GM19452 (cell line): Measurements from ENCODE around the gene CIITA.
A peak's percentile ranks its signal among the peaks of the same experiment; 100 is the strongest.

Experiments used
- ATAC-seq: cut with Tn5 transposase; IDR thresholded peaks from one replicate; pipeline ENCODE4 v1.9.1; 2021; ENCODE audit not compliant: unreplicated experiment

CIITA gene

DNA sequence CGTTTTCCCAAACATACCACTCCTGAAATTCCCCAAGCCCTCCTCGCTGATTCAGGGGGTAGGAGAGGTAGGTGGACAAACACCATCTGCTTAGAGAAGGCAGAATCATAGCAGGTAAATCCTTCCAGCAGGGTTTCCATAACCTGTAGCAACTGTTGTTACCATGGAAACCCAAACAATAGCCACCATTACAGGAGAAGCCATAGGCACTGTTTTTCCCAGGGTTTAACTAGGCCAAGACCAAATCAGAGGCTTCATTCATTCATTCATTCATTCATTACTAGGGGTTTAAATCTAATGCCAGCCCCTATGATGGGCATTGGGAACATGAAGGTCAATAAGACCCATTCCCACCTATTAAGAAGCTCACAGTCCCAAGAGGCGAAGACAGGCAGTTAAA lies 25.5 kb upstream of the CIITA start:
- ATAC-seq, result no peak

DNA sequence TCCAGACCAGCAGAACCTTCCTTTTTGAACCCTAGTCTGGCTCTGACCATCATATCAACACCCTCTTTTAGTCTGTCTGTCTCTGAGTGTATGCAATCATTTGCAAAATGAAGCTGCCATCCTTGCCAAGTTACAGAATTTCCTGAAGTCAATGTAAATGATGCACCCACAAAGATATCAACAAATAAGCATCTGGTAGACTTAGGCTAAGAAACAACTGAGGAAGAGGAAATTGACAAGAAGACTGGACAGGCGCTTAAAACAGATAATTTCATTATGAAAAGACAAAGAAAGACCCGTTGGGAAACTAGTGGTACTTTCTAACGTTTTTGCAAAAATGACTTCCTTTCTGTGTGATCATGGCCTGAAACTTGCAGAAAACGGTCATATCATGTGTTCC lies 24.7 kb upstream of the CIITA start:
- ATAC-seq, result no peak

- no peak for ATAC-seq
These were observed 24.1 kb upstream of the CIITA start for GRCh38 chr16:10852948-10853347.

GRCh38 chr16:10856042-10856441 lies 21.0 kb upstream of the CIITA start:
- no peak for ATAC-seq

GRCh38 chr16:10858203-10858602 lies 18.8 kb upstream of the CIITA start:
- no peak for ATAC-seq

- ATAC-seq, result no peak
These were observed 18.0 kb upstream of the CIITA start for GRCh38 chr16:10859020-10859419.

- ATAC-seq, result no peak
These were observed 17.3 kb upstream of the CIITA start for GRCh38 chr16:10859658-10860057.

- ATAC-seq, result no peak
These were observed 14.6 kb upstream of the CIITA start for GRCh38 chr16:10862438-10862837.

GRCh38 chr16:10865991-10866966 lies 10.7 kb upstream of the CIITA start:
- no peak for ATAC-seq

GRCh38 chr16:10867199-10867598 lies 9.8 kb upstream of the CIITA start:
- ATAC-seq, result no peak

- no peak for ATAC-seq
These were observed 8.9 kb upstream of the CIITA start for GRCh38 chr16:10868104-10868595.

GRCh38 chr16:10868596-10869469 lies 8.2 kb upstream of the CIITA start:
- ATAC-seq, result peak; percentile 47

- ATAC-seq, result no peak
These were observed 6.7 kb upstream of the CIITA start for GRCh38 chr16:10870137-10870776.

- ATAC-seq, result no peak
These were observed 6.2 kb upstream of the CIITA start for GRCh38 chr16:10870808-10871156.

DNA sequence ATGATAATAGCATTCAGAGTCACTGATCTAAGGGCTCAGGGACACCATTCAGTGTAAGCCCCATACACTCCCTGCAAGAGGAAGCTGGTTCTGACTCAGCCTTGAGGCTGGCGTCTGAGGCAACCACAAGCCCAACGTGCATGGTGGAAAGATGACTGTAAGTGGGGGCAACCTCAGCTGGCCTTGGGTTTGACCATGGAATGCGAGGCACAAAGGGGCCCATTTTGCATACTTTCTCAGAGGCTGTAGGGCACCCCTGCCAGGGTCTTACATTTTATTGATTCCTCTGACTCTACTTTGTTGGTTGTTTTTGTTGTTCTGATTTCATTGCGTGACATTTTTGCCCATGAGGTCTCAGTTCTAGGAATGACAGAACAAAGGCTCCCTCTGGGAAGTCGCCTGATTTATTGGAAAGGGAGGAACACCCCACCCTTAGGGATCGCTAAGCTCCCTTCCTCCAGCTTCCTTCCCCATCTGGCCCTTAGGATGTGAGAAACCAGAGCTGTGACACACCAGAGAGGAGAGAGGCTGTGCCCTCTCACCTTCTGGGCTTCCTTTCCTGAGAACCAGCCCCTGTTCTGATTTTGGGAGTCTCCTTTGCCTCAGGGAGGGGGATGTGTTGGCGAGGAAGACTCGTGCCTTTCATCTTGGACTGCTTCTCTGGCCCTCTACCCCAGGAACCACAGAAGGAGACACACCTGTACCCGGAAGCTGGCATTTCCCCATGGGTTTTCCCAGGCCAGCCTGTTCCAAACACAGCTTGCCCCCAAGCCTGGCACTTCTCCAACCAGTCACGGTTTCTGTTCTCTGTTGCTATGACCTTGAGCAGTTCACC lies 5.6 kb upstream of the CIITA start:
- peak; percentile 59 for ATAC-seq

DNA sequence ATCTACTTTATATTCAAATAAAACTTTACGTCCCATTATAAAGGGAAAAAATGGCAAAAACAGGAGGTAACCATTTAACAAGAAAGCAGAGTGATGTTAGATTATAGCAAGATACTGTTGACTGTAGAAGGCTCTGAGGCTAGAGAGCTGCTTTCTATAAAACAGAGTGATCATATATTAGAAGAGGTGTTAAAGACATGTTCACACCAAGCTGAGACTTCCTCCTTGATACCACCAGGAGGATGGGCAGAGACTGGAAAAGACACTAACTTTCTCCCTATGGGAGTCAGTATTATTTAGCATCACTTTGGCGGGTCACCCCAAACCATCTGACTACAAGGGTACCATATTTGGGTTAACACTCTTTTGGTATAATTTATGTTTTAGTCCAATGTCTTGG lies 687 bp upstream of the CIITA start:
- no peak for ATAC-seq

DNA sequence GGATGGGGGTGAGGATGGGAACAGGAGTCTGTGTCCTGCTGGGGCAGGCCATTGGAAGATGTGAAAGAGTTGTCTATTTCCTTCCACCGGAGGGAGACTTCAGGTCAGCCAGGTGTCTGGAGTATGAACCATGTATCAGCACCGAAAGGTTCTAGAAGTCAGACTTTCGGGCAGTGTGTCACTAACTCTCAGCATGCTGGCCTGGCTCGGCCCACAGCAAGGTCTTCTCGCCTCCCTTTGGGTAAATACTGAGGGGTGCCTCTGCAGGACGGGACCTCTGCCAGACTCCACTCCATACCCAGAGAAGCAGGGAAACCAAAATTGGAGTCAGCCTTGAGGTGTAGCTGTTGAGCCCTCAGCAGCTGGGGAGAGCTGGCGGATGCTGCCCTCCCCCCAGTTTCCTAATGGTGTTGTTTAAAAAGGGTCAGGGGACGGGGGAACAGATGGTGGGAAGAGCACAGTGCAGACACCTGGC lies 507 bp downstream of the CIITA start:
- ATAC-seq, result no peak

GRCh38 chr16:10878328-10878643 lies 1.3 kb downstream of the CIITA start:
- no peak for ATAC-seq

DNA sequence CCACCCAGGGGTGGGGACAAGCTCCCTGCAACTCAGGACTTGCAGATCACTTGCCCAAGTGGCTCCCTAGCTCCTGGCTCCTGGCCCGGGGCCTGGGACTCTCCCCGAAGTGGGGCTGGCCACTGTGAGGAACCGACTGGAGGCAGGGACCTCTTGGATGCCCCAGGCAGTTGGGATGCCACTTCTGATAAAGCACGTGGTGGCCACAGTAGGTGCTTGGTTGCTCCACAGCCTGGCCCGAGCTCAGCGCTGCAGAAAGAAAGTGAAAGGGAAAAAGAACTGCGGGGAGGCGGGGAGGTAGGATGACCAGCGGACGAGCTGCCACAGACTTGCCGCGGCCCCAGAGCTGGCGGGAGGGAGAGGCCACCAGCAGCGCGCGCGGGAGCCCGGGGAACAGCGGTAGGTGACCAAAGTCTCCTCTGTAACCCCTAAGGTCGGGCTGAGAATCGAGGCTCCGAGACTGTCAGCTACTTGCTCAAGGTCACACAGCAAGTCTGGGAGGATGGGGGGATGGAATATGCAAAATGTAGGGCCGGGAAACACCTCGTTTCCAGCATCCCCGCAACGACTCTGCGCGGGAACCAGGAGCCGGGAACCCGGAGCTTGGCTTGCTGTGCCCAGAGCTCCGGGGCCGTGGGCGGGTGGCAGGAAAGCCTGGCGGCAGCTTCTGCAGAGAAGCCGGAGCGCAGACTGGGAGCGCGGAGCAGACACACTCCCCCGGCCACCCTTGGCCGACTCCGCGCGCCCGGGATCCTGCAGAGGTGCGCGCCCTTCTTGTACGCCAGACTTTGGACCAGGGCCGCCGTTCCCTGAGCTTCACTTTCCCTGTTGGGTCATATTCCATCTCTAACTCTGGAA lies 1.9 kb downstream of the CIITA start:
- peak; percentile 26 for ATAC-seq
